RCC 7860 (cell line): Measurements from ENCODE around the gene OBSCN.

Experiments used
- DNase-seq: peaks from one replicate; pipeline ENCODE4 v3.0.0-alpha.2; 2015; ENCODE audit warnings: low spot score
- FAIRE-seq: peaks from 2 replicates; lab custom pipeline; 2012; peaks lifted over from hg19 to GRCh38; lab: Jason Lieb, UNC

Gene OBSCN

DNA sequence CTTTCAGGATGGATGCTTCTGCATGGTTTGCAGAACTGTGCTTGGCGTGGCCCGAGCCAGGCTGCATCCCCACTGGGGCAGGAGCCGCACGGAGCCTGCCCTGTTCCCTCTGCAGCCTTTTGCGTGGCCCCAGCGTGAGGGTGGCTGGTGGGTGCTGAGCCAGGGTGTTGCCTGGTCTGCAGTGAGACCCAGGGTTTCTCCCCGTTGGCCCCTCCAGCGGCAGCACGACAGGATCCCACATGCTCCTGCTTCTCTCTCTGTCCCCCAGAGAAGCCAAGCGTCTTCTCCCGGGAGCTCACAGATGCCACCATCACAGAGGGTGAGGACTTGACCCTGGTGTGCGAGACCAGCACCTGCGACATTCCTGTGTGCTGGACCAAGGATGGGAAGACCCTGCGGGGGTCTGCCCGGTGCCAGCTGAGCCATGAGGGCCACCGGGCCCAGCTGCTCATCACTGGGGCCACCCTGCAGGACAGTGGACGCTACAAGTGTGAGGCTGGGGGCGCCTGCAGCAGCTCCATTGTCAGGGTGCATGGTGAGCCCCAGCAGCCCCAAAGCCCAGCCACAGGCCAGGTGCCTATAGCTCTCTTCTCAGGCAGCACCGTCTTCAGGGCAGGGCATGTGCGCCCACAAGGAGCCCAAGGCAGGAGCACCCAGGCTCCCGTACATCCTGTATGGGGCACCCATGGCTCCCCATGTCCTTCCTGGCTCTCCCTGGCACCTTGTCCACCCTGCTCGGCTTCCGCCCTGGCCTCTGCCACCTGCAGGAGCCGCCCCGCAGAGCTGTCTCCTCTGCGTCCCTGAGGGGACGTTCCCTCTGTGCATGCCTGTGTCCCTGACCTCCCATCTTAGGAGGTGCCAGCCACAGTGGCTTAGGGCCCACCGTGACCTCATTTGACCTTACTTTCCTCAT lies 78.9 kb downstream of the OBSCN start:
- FAIRE-seq, result no peak
- DNase-seq, result no peak

DNA sequence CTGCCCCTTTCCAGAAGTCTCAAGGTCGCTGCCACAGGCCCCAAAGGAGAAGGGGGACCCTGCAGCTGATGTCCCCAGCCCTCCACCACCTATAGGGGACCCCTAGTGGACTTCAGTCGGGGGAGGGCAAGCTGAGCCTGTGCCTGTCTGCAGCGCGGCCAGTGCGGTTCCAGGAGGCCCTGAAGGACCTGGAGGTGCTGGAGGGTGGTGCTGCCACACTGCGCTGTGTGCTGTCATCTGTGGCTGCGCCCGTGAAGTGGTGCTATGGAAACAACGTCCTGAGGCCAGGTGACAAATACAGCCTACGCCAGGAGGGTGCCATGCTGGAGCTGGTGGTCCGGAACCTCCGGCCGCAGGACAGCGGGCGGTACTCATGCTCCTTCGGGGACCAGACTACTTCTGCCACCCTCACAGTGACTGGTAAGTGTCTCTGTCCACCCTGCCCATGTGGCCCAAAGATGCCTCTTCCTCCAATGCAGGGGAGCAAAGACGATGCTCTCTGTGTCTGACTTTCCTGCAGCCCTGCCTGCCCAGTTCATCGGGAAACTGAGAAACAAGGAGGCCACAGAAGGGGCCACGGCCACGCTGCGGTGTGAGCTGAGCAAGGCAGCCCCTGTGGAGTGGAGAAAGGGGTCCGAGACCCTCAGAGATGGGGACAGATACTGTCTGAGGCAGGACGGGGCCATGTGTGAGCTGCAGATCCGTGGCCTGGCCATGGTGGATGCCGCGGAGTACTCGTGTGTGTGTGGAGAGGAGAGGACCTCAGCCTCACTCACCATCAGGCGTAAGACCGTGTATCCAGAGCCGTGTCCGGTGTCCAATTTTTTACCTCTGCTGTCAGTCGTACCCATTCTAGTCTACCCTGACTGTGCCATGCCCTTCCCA lies 79.9 kb downstream of the OBSCN start:
- FAIRE-seq, result no peak
- DNase-seq, result no peak

DNA sequence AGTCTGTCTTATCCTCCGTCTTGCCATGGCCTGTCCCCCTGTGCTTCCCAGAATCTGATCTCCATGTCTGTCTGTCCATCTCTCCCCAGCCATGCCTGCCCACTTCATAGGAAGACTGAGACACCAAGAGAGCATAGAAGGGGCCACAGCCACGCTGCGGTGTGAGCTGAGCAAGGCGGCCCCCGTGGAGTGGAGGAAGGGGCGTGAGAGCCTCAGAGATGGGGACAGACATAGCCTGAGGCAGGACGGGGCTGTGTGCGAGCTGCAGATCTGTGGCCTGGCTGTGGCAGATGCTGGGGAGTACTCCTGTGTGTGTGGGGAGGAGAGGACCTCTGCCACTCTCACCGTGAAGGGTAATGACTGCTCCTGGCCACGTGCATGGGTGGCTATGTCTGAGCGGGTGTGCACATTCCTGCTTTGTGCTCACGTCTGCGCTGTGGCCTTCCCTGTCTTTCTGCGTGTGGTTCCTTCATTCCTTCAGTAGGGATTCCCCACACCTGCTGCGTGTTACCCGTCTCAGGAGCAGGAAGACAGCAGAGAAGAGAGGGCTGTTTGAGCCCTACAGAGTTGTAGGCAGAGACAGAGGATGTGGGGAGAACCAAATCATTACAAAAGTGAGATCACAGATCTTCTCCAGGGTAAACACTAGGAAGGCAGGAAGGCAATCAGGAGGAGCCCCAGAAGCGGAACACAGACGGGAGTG lies 80.8 kb downstream of the OBSCN start:
- FAIRE-seq (no peak), DNase-seq (no peak)

DNA sequence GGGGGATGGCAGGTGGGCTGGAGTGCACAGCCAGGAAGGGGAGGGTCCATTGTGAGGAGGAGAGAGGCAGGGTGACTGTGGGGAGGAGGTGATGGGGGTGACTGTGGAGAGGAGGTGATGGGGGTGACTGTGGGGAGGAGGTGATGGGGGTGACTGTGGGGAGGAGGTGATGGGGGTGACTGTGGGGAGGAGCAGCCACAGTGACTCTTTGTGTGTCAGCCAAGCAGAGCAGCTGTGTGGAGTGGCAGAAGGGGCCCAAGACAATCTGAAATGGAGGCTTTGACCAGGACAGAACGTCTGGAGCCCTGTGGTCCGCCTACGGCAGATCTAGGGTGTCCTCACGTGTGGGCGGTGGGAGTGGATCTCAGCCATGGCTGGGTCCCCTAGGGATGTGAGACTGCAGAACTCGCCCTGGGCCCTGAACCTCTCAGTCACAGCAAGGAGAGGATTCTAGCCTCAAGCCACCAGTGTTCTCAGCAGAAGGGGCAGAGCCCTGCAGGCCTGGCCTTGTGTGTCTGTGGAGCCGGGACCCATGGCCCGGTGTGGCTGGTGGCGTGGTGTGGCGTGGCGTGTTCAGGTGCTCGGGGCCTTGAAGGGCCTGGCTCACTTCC lies 81.5 kb downstream of the OBSCN start:
- DNase-seq (no peak), FAIRE-seq (no peak)

GRCh38 chr1:228289996-228290881 lies 82.4 kb downstream of the OBSCN start:
- FAIRE-seq, result no peak
- DNase-seq, result no peak

DNA sequence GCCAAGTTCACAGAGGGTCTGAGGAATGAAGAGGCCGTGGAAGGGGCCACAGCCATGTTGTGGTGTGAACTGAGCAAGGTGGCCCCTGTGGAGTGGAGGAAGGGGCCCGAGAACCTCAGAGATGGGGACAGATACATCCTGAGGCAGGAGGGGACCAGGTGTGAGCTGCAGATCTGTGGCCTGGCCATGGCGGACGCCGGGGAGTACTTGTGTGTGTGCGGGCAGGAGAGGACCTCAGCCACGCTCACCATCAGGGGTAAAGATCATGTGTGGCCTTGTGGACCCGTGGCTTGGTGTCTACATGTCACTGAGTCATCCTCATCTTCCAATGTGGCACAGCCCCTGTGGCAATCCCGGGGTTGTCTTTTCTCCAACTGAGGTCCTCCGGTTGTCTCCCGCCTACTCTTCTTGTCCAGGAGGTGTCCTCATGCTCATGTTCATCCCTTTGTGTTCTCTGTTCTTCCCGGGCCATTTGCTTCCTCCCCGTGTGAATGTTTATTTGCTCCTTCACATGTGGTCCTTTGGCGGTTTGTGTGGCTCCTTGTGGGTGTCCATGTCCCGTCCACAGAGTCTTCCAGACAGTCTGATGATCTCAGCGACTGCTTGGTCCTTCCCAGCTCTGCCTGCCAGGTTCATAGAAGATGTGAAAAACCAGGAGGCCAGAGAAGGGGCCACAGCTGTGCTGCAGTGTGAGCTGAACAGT lies 84.2 kb downstream of the OBSCN start:
- DNase-seq, result no peak
- no peak for FAIRE-seq

DNA sequence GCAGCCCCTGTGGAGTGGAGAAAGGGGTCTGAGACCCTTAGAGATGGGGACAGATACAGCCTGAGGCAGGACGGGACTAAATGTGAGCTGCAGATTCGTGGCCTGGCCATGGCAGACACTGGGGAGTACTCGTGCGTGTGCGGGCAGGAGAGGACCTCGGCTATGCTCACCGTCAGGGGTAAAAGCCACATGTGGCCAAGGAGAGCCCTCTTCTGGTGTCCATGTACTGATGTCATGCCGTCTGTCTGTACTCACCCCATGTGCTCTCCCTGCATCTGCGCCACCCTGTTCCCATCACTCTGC lies 84.7 kb downstream of the OBSCN start:
- DNase-seq (no peak), FAIRE-seq (no peak)

DNA sequence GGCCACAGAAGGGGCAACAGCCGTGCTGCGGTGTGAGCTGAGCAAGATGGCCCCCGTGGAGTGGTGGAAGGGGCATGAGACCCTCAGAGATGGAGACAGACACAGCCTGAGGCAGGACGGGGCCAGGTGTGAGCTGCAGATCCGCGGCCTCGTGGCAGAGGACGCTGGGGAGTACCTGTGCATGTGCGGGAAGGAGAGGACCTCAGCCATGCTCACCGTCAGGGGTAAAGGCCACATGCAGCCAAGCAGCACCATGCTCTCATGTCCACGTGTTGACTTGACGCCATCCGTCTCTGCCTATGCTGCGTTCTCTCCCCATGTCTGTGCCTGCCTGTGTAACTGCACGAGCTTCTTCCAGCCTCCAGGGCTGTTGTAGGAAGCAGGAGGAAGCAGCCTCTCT lies 85.5 kb downstream of the OBSCN start:
- no peak for FAIRE-seq
- no peak for DNase-seq

DNA sequence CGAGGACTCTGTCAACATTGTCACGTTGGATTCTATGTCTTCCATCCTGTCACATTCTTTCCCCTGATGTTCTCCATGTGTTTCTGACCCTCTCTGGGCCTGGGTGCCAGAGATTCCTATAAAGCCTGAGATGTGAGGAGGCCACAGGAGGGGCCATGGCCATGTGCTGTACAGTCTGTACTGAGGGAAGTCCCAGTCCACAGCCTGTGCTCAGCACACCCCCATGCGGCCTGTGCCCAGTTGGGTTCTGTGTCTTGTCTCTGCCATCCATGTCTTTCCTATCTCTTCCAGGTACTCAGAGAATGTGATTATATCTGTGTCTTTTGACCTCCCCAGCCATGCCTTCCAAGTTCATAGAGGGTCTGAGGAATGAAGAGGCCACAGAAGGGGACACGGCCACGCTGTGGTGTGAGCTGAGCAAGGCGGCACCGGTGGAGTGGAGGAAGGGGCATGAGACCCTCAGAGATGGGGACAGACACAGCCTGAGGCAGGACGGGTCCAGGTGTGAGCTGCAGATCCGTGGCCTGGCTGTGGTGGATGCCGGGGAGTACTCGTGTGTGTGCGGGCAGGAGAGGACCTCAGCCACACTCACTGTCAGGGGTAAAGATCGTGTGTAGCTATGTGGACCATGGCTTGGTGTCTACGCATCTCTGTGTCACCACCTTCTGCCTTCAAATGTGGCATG lies 86.1 kb downstream of the OBSCN start:
- FAIRE-seq, result no peak
- DNase-seq, result no peak

GRCh38 chr1:228294717-228295116 lies 86.9 kb downstream of the OBSCN start:
- DNase-seq, result no peak
- no peak for FAIRE-seq

DNA sequence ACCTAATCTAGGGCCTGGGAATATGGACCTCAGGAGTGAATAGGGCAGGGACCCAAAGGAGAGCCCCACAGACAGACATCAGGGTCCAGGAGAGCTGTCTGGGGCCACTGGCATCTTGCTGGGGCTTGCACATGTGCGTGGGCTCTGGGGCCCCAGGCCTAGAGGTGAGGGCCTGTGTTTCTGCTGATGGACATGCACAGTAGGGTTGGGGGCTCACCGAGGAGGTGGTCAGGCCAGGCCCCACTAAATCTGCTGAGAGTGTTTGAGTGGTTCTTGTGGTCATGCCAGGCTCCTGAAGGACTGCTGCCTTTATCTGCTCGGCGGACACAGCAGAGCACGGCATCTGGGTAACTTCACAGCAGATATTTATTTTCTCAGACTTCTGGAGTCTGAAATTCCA lies 87.4 kb downstream of the OBSCN start:
- DNase-seq (no peak), FAIRE-seq (no peak)

DNA sequence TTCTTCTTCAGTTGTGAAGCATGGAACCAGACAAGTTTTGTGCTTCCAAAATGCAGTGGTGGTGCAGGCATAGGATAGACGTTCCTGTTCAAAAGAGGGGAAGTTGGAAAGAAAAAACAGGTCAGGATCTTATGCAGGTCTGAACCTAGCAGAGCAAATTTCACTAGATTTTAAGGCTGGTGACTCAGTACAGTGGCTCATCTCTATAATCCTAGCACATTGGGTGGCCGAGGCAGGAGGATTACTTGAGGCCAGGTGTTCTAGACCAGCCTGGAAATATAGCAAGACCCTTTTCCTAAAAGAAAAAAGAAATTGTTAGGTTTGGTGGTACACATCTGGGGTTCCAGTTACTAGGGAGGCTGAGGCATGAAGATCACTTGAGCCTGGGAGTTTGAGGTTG lies 88.1 kb downstream of the OBSCN start:
- DNase-seq (no peak), FAIRE-seq (no peak)

DNA sequence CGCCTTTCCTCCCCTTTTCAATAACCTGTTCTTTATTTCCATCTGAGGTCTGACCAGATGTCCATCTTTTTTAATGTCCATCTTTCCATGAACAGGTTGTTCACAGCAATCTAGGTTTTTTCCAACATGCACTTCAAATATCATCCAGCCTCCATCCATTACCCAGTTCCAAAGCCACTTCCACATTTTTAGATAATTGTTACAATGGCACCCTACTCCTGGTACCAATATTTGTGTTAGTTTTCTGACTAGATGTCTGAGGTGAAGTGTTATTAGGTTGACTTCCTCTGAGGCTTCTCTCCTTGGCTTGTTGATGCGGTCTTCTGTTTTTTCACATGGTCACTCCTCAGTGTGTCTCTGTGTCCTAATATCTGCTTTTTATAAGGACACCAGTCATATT lies 89.4 kb downstream of the OBSCN start:
- DNase-seq (no peak), FAIRE-seq (no peak)

DNA sequence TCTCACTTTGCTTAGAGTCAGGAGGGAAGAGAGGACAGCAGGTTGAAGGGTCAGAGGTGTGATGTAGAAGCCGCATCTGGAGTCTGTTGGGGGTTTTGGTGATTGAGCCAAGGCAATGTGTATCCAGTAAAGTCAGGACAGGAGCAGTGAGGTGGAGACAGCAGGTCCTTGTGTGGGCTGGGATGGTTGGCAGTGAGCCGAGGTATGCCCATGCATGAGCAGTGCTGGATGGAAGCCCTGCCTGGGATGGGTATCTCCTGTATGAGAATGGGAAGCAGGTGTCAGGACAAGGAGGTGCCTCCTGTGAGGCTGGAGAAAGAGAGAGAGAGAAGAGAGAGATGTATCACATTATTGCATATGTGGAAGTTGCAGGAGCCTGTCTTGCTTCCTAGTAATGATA lies 90.0 kb downstream of the OBSCN start:
- DNase-seq (no peak), FAIRE-seq (no peak)

- DNase-seq, result no peak
- no peak for FAIRE-seq
Measured at GRCh38 chr1:228298471-228298870, 90.6 kb downstream of the OBSCN start.

- FAIRE-seq (no peak), DNase-seq (no peak)
Measured at GRCh38 chr1:228299211-228299610, 91.4 kb downstream of the OBSCN start.

DNA sequence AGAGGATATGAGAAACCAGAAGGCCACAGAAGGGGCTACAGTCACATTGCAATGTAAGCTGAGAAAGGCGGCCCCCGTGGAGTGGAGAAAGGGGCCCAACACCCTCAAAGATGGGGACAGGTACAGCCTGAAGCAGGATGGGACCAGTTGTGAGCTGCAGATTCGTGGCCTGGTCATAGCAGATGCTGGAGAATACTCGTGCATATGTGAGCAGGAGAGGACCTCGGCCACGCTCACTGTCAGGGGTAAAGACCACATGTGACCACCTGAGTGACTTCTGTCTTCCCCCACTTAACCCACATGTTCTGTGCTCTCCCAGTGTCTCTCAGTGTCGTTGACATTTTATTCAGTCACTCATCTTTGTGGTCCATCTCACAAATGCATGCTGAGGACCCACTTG lies 92.1 kb downstream of the OBSCN start:
- FAIRE-seq, result no peak
- no peak for DNase-seq

GRCh38 chr1:228302086-228302485 lies 94.2 kb downstream of the OBSCN start:
- no peak for FAIRE-seq
- no peak for DNase-seq

- DNase-seq, result no peak
- FAIRE-seq, result no peak
Measured at GRCh38 chr1:228303596-228303995, 95.8 kb downstream of the OBSCN start.
